HepG2 (cell line): ENCODE data around the gene PMFBP1. TPM values are rescaled to one million over a fixed set of nuclear protein-coding genes. Genes with fewer than 3 reads are reported as not detected.

Source experiments
- ATAC-seq: fragments of 200-7000 bp; cut with Tn5 transposase; 3 replicates; pipeline ENCODE4 v1.9.1; 2020; ENCODE audit warnings: mild to moderate bottlenecking, moderate library complexity
- BruUV-seq: library from RNA; stranded (reverse); fragments of 400-500 nt; replicated peaks from 2 replicates; lab custom pipeline; 2021; lab: Mats Ljungman, UMichigan
- CTCF ChIA-PET: fragments of 300-600 bp; formaldehyde crosslinking; extraction: SDS; loops from one replicate; lab custom pipeline; 2021; ENCODE audit warnings: low total read pairs, inconsistent platforms, low intra/inter-chr PET ratio; lab: Yijun Ruan, JAX
- POLR2A ChIA-PET: fragments of 350-600 bp; sonication (Branson Sonifier 250); formaldehyde crosslinking; loops from one replicate; lab custom pipeline; 2020; ENCODE audit warnings: antibody characterized with exemption, inconsistent platforms; lab: Yijun Ruan, JAX
- DNase-seq: peaks from one replicate; pipeline ENCODE4 v3.0.0-alpha.2; 2015; ENCODE audit warnings: low spot score
- FAIRE-seq: peaks from 3 replicates; lab custom pipeline; 2011; peaks lifted over from hg19 to GRCh38; lab: Jason Lieb, UNC
- H2AFZ ChIP-seq: one replicate; pipeline ENCODE4 v1.6.1; 2011; ENCODE audit warnings: low read length, inconsistent platforms
- H3K27ac ChIP-seq: fragments of 300-600 bp; 3 replicates; pipeline ENCODE4 v1.8.0; 2011; ENCODE audit warnings: mixed run types, mild to moderate bottlenecking, mixed read lengths, low read length, inconsistent platforms; ENCODE audit not compliant: insufficient read depth; ENCODE audit errors: extremely low read length
- H3K27me3 ChIP-seq, 2 experiments: fragments of 200-600 bp in 1 of 2; 2 replicates in 1 of 2; 3 replicates in 1 of 2; pipeline versions ENCODE4 v1.6.0 to v1.8.0; 2011; ENCODE audit warnings: low read length in 2 of 2, mild to moderate bottlenecking in 2 of 2, moderate library complexity in 2 of 2, inconsistent platforms in 1 of 2; ENCODE audit not compliant: insufficient read depth in 2 of 2, control insufficient read depth in 1 of 2
- H3K36me3 ChIP-seq, 2 experiments: fragments of 200-600 bp in 1 of 2; replicated peaks in 1 of 2; 2 replicates in 1 of 2; 3 replicates in 1 of 2; pipeline versions ENCODE4 v1.5.1 to v1.8.0; 2011; ENCODE audit warnings: low read length in 2 of 2, inconsistent platforms in 1 of 2; ENCODE audit not compliant: insufficient read depth in 2 of 2, control insufficient read depth in 1 of 2
- H3K4me1 ChIP-seq: 2 replicates; pipeline ENCODE4 v1.5.1; 2012; ENCODE audit warnings: low read length, inconsistent platforms; ENCODE audit not compliant: insufficient read depth
- H3K4me2 ChIP-seq: 2 replicates; pipeline ENCODE4 v1.6.0; 2011; ENCODE audit warnings: low read depth, low read length, inconsistent platforms
- H3K4me3 ChIP-seq, 3 experiments: fragments of 200-600 bp in 1 of 3; sonication (generic), shearing (Covaris generic) in 1 of 3; replicated peaks in 1 of 3; 2 replicates each; pipeline ENCODE4 v1.5.1; 2011 to 2016; ENCODE audit warnings: low read length in 3 of 3, inconsistent platforms in 2 of 3, low read depth in 2 of 3, mild to moderate bottlenecking in 2 of 3, control low read depth in 1 of 3, mixed read lengths in 1 of 3; ENCODE audit not compliant: insufficient read depth in 1 of 3
- H3K79me2 ChIP-seq: one replicate; pipeline ENCODE4 v1.6.1; 2011; ENCODE audit warnings: low read length, inconsistent platforms; ENCODE audit not compliant: insufficient read depth
- H3K9ac ChIP-seq: 2 replicates; pipeline ENCODE4 v1.6.0; 2011; ENCODE audit warnings: mild to moderate bottlenecking, low read depth, low read length, inconsistent platforms; ENCODE audit not compliant: insufficient read depth
- H3K9me3 ChIP-seq: 2 replicates; pipeline ENCODE4 v1.5.1; 2012; ENCODE audit warnings: mild to moderate bottlenecking, low read length
- H4K20me1 ChIP-seq: 2 replicates; pipeline ENCODE4 v1.6.0; 2011; ENCODE audit warnings: inconsistent platforms, mild to moderate bottlenecking, low read length, moderate library complexity; ENCODE audit not compliant: insufficient read depth
- CEBPB ChIP-seq: IDR thresholded peaks from 2 replicates; pipeline ENCODE4 v1.6.1; 2011; ENCODE audit warnings: low read depth, low read length, improper control_type of control experiment, borderline replicate concordance
- CHCHD3 ChIP-seq: sonication (generic); formaldehyde crosslinking; IDR thresholded peaks from 2 replicates; pipeline ENCODE4 v1.8.0; 2022; ENCODE audit warnings: mild to moderate bottlenecking, missing genetic modification reagents, moderate library complexity
- MAX ChIP-seq: IDR thresholded peaks from 2 replicates; pipeline ENCODE4 v1.6.1; 2012; ENCODE audit warnings: inconsistent platforms
- PRDM15 ChIP-seq: sonication (generic); formaldehyde crosslinking; IDR thresholded peaks from 2 replicates; pipeline ENCODE4 v1.4.0; 2020; ENCODE audit warnings: missing genetic modification reagents
- ZNF10 ChIP-seq: sonication (generic); formaldehyde crosslinking; IDR thresholded peaks from 2 replicates; pipeline ENCODE4 v1.4.0; 2020; ENCODE audit warnings: mild to moderate bottlenecking, low read depth, missing genetic modification reagents, borderline replicate concordance
- ZNF232 ChIP-seq: sonication (generic); formaldehyde crosslinking; IDR thresholded peaks from 2 replicates; pipeline ENCODE4 v1.4.0; 2020; ENCODE audit warnings: missing genetic modification reagents, borderline replicate concordance
- ZNF704 ChIP-seq: sonication (generic); formaldehyde crosslinking; IDR thresholded peaks from 2 replicates; pipeline ENCODE4 v1.8.1; 2023; ENCODE audit warnings: mild to moderate bottlenecking, inconsistent platforms, moderate library complexity, missing genetic modification reagents, borderline replicate concordance
- ZNF878 ChIP-seq: sonication (generic); formaldehyde crosslinking; IDR thresholded peaks from 2 replicates; pipeline ENCODE4 v1.8.1; 2023; ENCODE audit warnings: mild to moderate bottlenecking, missing genetic modification reagents, moderate library complexity
- ZSCAN12 ChIP-seq: sonication (generic); formaldehyde crosslinking; IDR thresholded peaks from 2 replicates; pipeline ENCODE4 v1.9.0; 2021; ENCODE audit warnings: mild to moderate bottlenecking, missing genetic modification reagents
- WGBS: methylation state at CpG from one replicate; pipeline ENCODE4 v1.1.6; 2017; ENCODE audit warnings: low lambda C conversion rate; 5-methylcytosine and 5-hydroxymethylcytosine counted together
- in situ Hi-C: cut with HindIII; loops from 2 replicates; pipeline ENCODE4 v1.10.0; 2017; ENCODE audit warnings: low pct_unique_long_range_greater_than_20kb; ENCODE audit not compliant: extremely low pct_ligation_motif_present
- intact Hi-C: fragments of 100-400 bp; cut with micrococcal nuclease; formaldehyde crosslinking; loops from one replicate; pipeline ENCODE4 v1.10.0; 2022; ENCODE audit not compliant: unreplicated experiment
- polyA plus RNA-seq, 8 experiments: library from polyadenylated mRNA; depleted of rRNA in 3 of 8; stranded (reverse) in 7 of 8; unstranded in 1 of 8; fragments of >200 nt; fragmentation: Illumina TruSeq in 4 of 8; extraction: Trizol in 4 of 8; gene quantifications; 2 replicates each; pipeline versions ENCODE4 v1.2.1 to v1.2.3, GENCODE V29; 2011 to 2016; ENCODE audit warnings: low read depth in 4 of 8, missing spikeins in 1 of 8, mixed read lengths in 1 of 8; ENCODE audit not compliant: insufficient read depth in 1 of 8
- total RNA-seq, 5 experiments: library from RNA; depleted of rRNA; stranded (reverse); fragments of >200 nt; fragmentation: Illumina TruSeq; extraction: Trizol; gene quantifications; 2 replicates each; pipeline ENCODE4 v1.2.3, GENCODE V29; 2016; ENCODE audit warnings: low read depth in 1 of 5
- TF ChIP-seq, protein P1 (sequence below): IDR thresholded peaks from 2 replicates; pipeline ENCODE4 v1.6.1; 2012; ENCODE audit warnings: low read depth, low read length, improper control_type of control experiment
- TF ChIP-seq, protein P2 (sequence below): sonication (generic); formaldehyde crosslinking; IDR thresholded peaks from 2 replicates; pipeline ENCODE4 v1.8.1; 2023; ENCODE audit warnings: mild to moderate bottlenecking, missing genetic modification reagents

Gene PMFBP1
- total and polyA plus RNA-seq, 2 of the 13 experiments (the other 11 are each of a cell fraction or from before 2014, with no cell fraction given): 1.9 to 3.8 TPM

GRCh38 chr16:72122916-72123315 is 49.0 kb downstream of the PMFBP1 start:
- Histone ChIP-seq H3K79me2 (no peaks in the 10 kb centered on the region), H3K36me3 (no peaks in the 10 kb centered on the region), H3K27ac (no peak overlapping the region), H3K9me3 (no peaks in the 10 kb centered on the region), H3K4me3 (no peak overlapping the region), H3K4me2 (no peak overlapping the region), H3K4me1 (peaks cover 26% of the 10 kb centered on the region), H3K27me3 (no peaks in the 10 kb centered on the region), H2AFZ (no peak overlapping the region), H4K20me1 (no peaks in the 10 kb centered on the region), H3K9ac (no peak overlapping the region)
- ATAC-seq (no peak), DNase-seq (no peak), FAIRE-seq (no peak)
- BruUV-seq: no TSS peak
- CTCF ChIA-PET: no interaction called here
- intact Hi-C loops: no loop called here
- 90% methylated on average over 10 of the region's 11 CpGs for WGBS
- POLR2A ChIA-PET: no interaction called here
- in situ Hi-C loops: no loop called here
- no peak for TF ChIP-seq ZSCAN12 (CRISPR knock-in tag)
- no peak for TF ChIP-seq CEBPB
- TF ChIP-seq MAX: no peak
- no peak for TF ChIP-seq ZNF10 (CRISPR knock-in tag)
- TF ChIP-seq, protein P1, sequence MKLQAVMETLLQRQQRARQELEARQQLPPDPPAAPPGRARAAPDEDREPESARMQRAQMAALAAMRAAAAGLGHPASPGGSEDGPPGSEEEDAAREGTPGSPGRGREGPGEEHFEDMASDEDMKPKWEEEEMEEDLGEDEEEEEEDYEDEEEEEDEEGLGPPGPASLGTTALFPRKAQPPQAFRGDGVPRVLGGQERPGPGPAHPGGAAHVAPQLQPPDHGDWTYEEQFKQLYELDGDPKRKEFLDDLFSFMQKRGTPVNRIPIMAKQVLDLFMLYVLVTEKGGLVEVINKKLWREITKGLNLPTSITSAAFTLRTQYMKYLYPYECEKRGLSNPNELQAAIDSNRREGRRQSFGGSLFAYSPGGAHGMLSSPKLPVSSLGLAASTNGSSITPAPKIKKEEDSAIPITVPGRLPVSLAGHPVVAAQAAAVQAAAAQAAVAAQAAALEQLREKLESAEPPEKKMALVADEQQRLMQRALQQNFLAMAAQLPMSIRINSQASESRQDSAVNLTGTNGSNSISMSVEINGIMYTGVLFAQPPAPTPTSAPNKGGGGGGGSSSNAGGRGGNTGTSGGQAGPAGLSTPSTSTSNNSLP: no peak
- TF ChIP-seq PRDM15 (CRISPR knock-in tag): no peak
- TF ChIP-seq, protein P2, sequence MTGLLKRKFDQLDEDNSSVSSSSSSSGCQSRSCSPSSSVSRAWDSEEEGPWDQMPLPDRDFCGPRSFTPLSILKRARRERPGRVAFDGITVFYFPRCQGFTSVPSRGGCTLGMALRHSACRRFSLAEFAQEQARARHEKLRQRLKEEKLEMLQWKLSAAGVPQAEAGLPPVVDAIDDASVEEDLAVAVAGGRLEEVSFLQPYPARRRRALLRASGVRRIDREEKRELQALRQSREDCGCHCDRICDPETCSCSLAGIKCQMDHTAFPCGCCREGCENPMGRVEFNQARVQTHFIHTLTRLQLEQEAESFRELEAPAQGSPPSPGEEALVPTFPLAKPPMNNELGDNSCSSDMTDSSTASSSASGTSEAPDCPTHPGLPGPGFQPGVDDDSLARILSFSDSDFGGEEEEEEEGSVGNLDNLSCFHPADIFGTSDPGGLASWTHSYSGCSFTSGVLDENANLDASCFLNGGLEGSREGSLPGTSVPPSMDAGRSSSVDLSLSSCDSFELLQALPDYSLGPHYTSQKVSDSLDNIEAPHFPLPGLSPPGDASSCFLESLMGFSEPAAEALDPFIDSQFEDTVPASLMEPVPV (CRISPR knock-in tag): no peak
- TF ChIP-seq ZNF878 (CRISPR knock-in tag): no peak
- no peak for TF ChIP-seq ZNF704 (CRISPR knock-in tag)
- TF ChIP-seq ZNF232: no peak
- no peak for TF ChIP-seq CHCHD3 (CRISPR knock-in tag)
